B cell (primary cell): ENCODE results near the gene CNKSR3. TPM values are rescaled to one million over a fixed set of nuclear protein-coding genes. Genes with fewer than 3 reads are reported as not detected.
A peak's percentile ranks its signal among the peaks of the same experiment; 100 is the strongest.

ENCODE experiments used
- ATAC-seq: fragments of 200-7000 bp; cut with Tn5 transposase; one replicate; pipeline ENCODE4 v1.10.0; 2021; ENCODE audit warnings: low read depth, mild to moderate bottlenecking, moderate number of reproducible peaks, moderate library complexity
- CTCF ChIA-PET: fragments of 350-600 bp; sonication (Branson Sonifier 250); formaldehyde crosslinking; loops from one replicate; lab custom pipeline; 2021; ENCODE audit warnings: antibody characterized with exemption, inconsistent platforms; lab: Charles Lee
- POLR2A ChIA-PET: fragments of 350-600 bp; sonication (Branson Sonifier 250); formaldehyde crosslinking; loops from one replicate; lab custom pipeline; 2021; ENCODE audit warnings: antibody characterized with exemption; lab: Charles Lee
- DNase-seq: peaks from one replicate; pipeline ENCODE4 v3.0.0; 2013
- H2AFZ ChIP-seq: 2 replicates; pipeline ENCODE4 v1.6.1; 2012; ENCODE audit warnings: mild to moderate bottlenecking, low read depth, low read length; ENCODE audit not compliant: insufficient read depth, poor library complexity, severe bottlenecking
- H3K27ac ChIP-seq, 2 donors: 1 replicate in 1 of 2; 2 replicates in 1 of 2; pipeline ENCODE4 v1.5.1; 2012 to 2013; ENCODE audit warnings: low read length in 2 of 2, mild to moderate bottlenecking in 2 of 2, moderate library complexity in 1 of 2
- H3K27me3 ChIP-seq, 4 experiments: fragments of 200-600 bp in 1 of 4; sonication (generic) in 1 of 4; replicated peaks in 1 of 4; 1 replicate in 2 of 4; 2 replicates in 2 of 4; pipeline versions ENCODE4 v1.6.1 to v1.7.0; 2013 to 2016; ENCODE audit warnings: low read length in 3 of 4, mild to moderate bottlenecking in 2 of 4, mixed read lengths in 1 of 4, moderate library complexity in 1 of 4; ENCODE audit not compliant: insufficient read depth in 4 of 4, control insufficient read depth in 3 of 4; ENCODE audit errors: control extremely low read depth in 1 of 4
- H3K36me3 ChIP-seq, 2 experiments: replicated peaks in 1 of 2; 1 replicate in 1 of 2; 2 replicates in 1 of 2; pipeline versions ENCODE4 v1.6.1 to v1.7.1; 2013; ENCODE audit warnings: low read length in 1 of 2; ENCODE audit not compliant: insufficient read depth in 2 of 2, control insufficient read depth in 1 of 2; ENCODE audit errors: control extremely low read depth in 1 of 2, extremely low read depth in 1 of 2
- H3K4me1 ChIP-seq, 2 donors: fragments of 200-600 bp in 1 of 2; sonication (generic) in 1 of 2; 1 replicate in 1 of 2; 2 replicates in 1 of 2; pipeline versions ENCODE4 v1.5.1 to v1.6.1; 2013 to 2017; ENCODE audit warnings: low read length in 2 of 2; ENCODE audit not compliant: control insufficient read depth in 2 of 2, insufficient read depth in 2 of 2
- H3K4me2 ChIP-seq: replicated peaks from 2 replicates; pipeline ENCODE3; 2012; ENCODE audit warnings: mild to moderate bottlenecking, low read depth, low read length; ENCODE audit not compliant: poor library complexity, severe bottlenecking
- H3K4me3 ChIP-seq, 5 experiments: fragments of 200-600 bp in 1 of 5; sonication (generic) in 1 of 5; 1 replicate in 3 of 5; 2 replicates in 2 of 5; pipeline versions ENCODE4 v1.5.1 to v1.7.0; 2011 to 2016; ENCODE audit warnings: low read length in 4 of 5, mild to moderate bottlenecking in 4 of 5, low read depth in 2 of 5, control low read depth in 1 of 5, moderate library complexity in 1 of 5; ENCODE audit not compliant: insufficient read depth in 1 of 5; ENCODE audit errors: control extremely low read depth in 1 of 5, extremely low read depth in 1 of 5
- H3K79me2 ChIP-seq: fragments of 200-600 bp; sonication (generic); one replicate; pipeline ENCODE4 v1.6.0; 2016; ENCODE audit warnings: low read length; ENCODE audit not compliant: control insufficient read depth, insufficient read depth
- H3K9ac ChIP-seq: fragments of 200-600 bp; sonication (generic); 2 replicates; pipeline ENCODE4 v1.6.1; 2017; ENCODE audit warnings: mild to moderate bottlenecking, low read length, moderate library complexity
- H3K9me3 ChIP-seq, 3 donors: one replicate each; pipeline versions ENCODE4 v1.6.1 to v1.7.1; 2013; ENCODE audit warnings: low read length in 2 of 3; ENCODE audit not compliant: control insufficient read depth in 2 of 3, insufficient read depth in 1 of 3; ENCODE audit errors: control extremely low read depth in 1 of 3
- H4K20me1 ChIP-seq: 2 replicates; pipeline ENCODE4 v1.6.0; 2012; ENCODE audit warnings: mild to moderate bottlenecking, low read length; ENCODE audit not compliant: insufficient read depth, control insufficient read depth, poor library complexity, severe bottlenecking
- H3K27ac Mint-ChIP-seq: one replicate; pipeline ENCODE4 v1.8.0; 2021; ENCODE audit warnings: mixed read lengths
- H3K27me3 Mint-ChIP-seq: one replicate; pipeline ENCODE4 v1.8.0; 2021; ENCODE audit warnings: mixed read lengths
- H3K4me1 Mint-ChIP-seq: one replicate; pipeline ENCODE4 v1.8.0; 2021; ENCODE audit warnings: mixed read lengths
- H3K4me3 Mint-ChIP-seq: one replicate; pipeline ENCODE4 v1.8.0; 2021; ENCODE audit warnings: mixed read lengths
- H3K9me3 Mint-ChIP-seq: one replicate; pipeline ENCODE4 v1.8.0; 2022; ENCODE audit warnings: mixed read lengths; ENCODE audit not compliant: insufficient read depth
- EZH2 ChIP-seq: IDR thresholded peaks from 2 replicates; pipeline ENCODE4 v1.6.1; 2012; ENCODE audit warnings: borderline replicate concordance, low read depth, mild to moderate bottlenecking, moderate library complexity, low read length; ENCODE audit not compliant: insufficient read depth, poor library complexity, severe bottlenecking
- WGBS: methylation state at CpG from one replicate; pipeline ENCODE4 v1.1.5; 2013; ENCODE audit warnings: missing lambda C conversion rate; ENCODE audit not compliant: insufficient coverage; 5-methylcytosine and 5-hydroxymethylcytosine counted together
- intact Hi-C: fragments of 100-400 bp; cut with micrococcal nuclease; formaldehyde crosslinking; loops from one replicate; pipeline ENCODE4 v1.10.0; 2022
- polyA plus RNA-seq: library from polyadenylated mRNA; depleted of rRNA; stranded (reverse); fragments of >200 nt; gene quantifications from 2 replicates; pipeline ENCODE4 v1.2.3, GENCODE V29; 2012
- total RNA-seq, 2 donors: library from RNA; stranded (reverse); fragments of 120-200 nt in 1 of 2; gene quantifications; 1 replicate in 1 of 2; 2 replicates in 1 of 2; pipeline versions ENCODE4 v1.2.3 to v1.2.4, GENCODE V29; 2013 to 2022
- TF ChIP-seq, protein P1 (sequence below): fragments of 200-600 bp; IDR thresholded peaks from one replicate; pipeline ENCODE4 v1.8.0; 2022; ENCODE audit warnings: antibody characterized with exemption, mild to moderate bottlenecking

The CNKSR3 gene
- total and polyA plus RNA-seq, 2 donors (not counting 1 experiment from before 2014, with no cell fraction given): not detected

DNA sequence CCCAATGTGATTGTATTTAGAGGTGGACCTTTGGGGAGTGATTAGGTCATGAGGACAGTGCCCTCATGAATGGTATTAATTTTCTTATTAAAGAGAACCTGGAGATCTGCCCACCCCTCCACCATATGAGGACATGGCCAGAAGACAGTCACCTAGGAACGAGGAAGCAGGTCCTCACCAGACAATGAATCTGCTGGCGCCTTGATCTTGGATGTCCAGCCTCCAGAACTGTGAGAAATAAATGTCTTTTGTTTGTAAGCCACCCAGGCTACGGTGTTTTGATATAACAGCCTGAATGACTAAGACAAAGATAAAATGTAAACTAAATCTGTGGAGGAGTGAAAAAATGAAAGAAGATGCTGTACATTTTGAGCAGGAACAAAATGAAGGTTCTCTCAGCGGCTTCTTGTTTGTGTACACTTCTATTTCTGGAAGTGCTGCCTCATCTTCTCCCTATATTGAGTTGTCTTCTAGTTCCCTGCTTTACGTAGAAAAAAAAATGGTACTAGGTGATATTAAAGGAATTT lies 152.4 kb downstream of the CNKSR3 start:
- no peak overlapping the region for H3K27ac Mint-ChIP-seq
- Histone ChIP-seq H3K4me2 (no peak overlapping the region), H3K9me3 (no peaks in the 10 kb centered on the region), H3K4me3 (no peak overlapping the region), H3K27ac (no peak overlapping the region), H3K79me2 (no peaks in the 10 kb centered on the region), H3K36me3 (no peaks in the 10 kb centered on the region), H3K27me3 (peaks cover 0 to 4% (median 0%) of the 10 kb centered on the region in 4 experiments), H4K20me1 (no peaks in the 10 kb centered on the region), H2AFZ (no peak overlapping the region), H3K9ac (no peak overlapping the region), H3K4me1 (peaks cover 24 to 35% of the 10 kb centered on the region in 2 donors)
- H3K9me3 Mint-ChIP-seq: no peaks in the 10 kb centered on the region
- no peak overlapping the region for H3K4me3 Mint-ChIP-seq
- no peak for TF ChIP-seq EZH2
- TF ChIP-seq, protein P1, sequence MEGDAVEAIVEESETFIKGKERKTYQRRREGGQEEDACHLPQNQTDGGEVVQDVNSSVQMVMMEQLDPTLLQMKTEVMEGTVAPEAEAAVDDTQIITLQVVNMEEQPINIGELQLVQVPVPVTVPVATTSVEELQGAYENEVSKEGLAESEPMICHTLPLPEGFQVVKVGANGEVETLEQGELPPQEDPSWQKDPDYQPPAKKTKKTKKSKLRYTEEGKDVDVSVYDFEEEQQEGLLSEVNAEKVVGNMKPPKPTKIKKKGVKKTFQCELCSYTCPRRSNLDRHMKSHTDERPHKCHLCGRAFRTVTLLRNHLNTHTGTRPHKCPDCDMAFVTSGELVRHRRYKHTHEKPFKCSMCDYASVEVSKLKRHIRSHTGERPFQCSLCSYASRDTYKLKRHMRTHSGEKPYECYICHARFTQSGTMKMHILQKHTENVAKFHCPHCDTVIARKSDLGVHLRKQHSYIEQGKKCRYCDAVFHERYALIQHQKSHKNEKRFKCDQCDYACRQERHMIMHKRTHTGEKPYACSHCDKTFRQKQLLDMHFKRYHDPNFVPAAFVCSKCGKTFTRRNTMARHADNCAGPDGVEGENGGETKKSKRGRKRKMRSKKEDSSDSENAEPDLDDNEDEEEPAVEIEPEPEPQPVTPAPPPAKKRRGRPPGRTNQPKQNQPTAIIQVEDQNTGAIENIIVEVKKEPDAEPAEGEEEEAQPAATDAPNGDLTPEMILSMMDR: no peak
- DNase-seq (no peak), ATAC-seq (no peak)
- intact Hi-C loops: loop anchor here (5.0 kb wide), 1 partner anchor 51 kb away; no protein-coding TSS in a partner anchor
- peaks cover 34% of the 10 kb centered on the region for H3K4me1 Mint-ChIP-seq
- peaks cover 11% of the 10 kb centered on the region for H3K27me3 Mint-ChIP-seq
- WGBS: 100% methylated on average over 2 of the region's 5 CpGs
- ChIA-PET CTCF (no interaction called here), POLR2A (no interaction called here)

DNA sequence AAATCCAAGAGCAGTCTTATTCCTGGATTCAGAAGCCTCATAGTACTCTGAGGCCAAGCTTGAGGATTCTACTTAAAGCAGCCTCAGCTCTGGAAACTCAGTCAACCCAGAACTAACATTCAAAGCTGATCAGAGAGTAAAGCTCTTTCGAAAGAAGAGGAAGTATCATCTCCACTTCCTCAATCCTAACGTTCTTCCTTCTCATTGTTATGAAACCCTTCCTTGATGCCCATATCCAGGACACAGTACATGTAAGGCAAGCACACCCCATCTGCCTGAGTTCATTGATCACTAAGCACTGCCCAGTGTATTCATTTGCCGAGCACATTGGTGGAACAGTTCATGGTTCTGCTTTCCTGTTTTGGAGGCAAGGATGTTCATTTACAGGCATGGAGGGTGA lies 153.8 kb downstream of the CNKSR3 start, which contains the start of gene IPCEF1:
Gene IPCEF1, minus strand, starts transcription at position 114 of the 400 bp plus-strand sequence. CDS start 90,856 bp downstream, outside the sequence.
- H3K4me3 ChIP-seq: peak within 1 kb of the TSS in 1 of 5 experiments; percentile 61
- ChIA-PET CTCF (no interaction called here), POLR2A (no interaction called here)
- no peaks in the 10 kb centered on the region for H4K20me1 ChIP-seq
- TF ChIP-seq, protein P1: no peak
- no peak for TF ChIP-seq EZH2
- H3K9ac ChIP-seq: no peak within 1 kb of the TSS
- H3K36me3 ChIP-seq: no peaks in the 10 kb centered on the region
- H3K4me3 Mint-ChIP-seq: peak within 1 kb of the TSS; percentile 29
- H3K4me2 ChIP-seq: peak within 1 kb of the TSS; percentile 26
- intact Hi-C loops: loop anchor here (5.0 kb wide), 1 partner anchor 49 kb away; no protein-coding TSS in a partner anchor
- H3K4me1 ChIP-seq: peaks cover 27 to 42% of the 10 kb centered on the region in 2 donors
- ATAC-seq: no peak
- peak; percentile 37 for DNase-seq
- no peaks in the 10 kb centered on the region for H3K9me3 ChIP-seq
- no peak within 1 kb of the TSS for H3K27ac ChIP-seq
- H3K9me3 Mint-ChIP-seq: no peaks in the 10 kb centered on the region
- WGBS: 33% methylated on average over 2 of the region's 3 CpGs
- H3K79me2 ChIP-seq: no peaks in the 10 kb centered on the region
- H3K27me3 ChIP-seq: peaks cover 0 to 4% (median 0%) of the 10 kb centered on the region in 4 experiments
- peaks cover 11% of the 10 kb centered on the region for H3K27me3 Mint-ChIP-seq
- no peak within 1 kb of the TSS for H2AFZ ChIP-seq
- H3K4me1 Mint-ChIP-seq: peaks cover 38% of the 10 kb centered on the region
- H3K27ac Mint-ChIP-seq: peak within 1 kb of the TSS; percentile 15
